Stimulated activated CD4-positive, alpha-beta T cell treated with anti-CD3 and anti-CD28 coated beads, Interleukin-2, amount 100 ng/mL, for 4 hours (primary cell): ENCODE data around the gene C17orf75.
A peak's percentile ranks its signal among the peaks of the same experiment; 100 is the strongest.
"Not testable (repeated sequence)": the region's sequence is repeated elsewhere in the genome, so short reads cannot be mapped to it uniquely, and the experiment has no call there.

Experiments
- DNase-seq: peaks from one replicate; pipeline ENCODE4 v3.0.0-alpha.2; 2020; ENCODE audit warnings: low read depth

The C17orf75 gene, protein sequence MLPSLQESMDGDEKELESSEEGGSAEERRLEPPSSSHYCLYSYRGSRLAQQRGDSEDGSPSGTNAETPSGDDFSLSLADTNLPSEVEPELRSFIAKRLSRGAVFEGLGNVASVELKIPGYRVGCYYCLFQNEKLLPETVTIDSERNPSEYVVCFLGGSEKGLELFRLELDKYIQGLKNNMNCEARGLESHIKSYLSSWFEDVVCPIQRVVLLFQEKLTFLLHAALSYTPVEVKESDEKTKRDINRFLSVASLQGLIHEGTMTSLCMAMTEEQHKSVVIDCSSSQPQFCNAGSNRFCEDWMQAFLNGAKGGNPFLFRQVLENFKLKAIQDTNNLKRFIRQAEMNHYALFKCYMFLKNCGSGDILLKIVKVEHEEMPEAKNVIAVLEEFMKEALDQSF

DNA sequence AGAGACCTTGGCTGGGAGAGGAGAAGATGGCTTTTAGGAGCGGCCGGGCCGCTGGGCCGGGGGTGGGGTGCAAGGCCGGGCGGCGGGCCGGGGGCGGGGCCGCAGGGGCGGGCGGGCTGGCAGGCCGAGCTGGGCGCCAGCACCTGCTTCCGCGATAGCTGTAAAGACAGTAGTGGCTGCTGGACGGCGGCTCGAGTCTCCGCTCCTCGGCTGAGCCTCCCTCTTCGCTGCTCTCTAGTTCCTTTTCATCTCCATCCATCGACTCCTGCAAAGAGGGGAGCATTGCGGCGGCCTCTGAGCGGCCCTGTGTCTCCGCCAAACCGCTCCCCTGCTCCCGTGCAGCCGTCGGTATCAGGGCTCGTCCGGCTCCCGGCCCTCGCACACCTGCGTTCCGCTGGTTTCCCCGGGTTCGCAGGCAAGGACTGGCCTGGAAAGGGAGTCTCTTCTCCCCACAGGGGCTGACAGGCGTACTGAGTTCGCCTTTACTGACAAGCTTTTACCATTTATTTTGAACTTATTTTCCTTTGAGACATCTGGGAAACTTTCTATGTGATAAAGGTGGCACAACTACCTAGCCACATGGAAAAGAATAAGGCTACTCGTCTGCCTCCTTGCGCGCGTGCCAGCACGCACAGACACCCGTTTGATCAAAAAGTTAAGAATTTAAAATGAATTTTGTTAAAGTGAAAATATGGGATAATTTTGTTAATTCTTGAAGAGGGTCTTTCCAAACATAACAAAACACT is at the start of gene C17orf75:
C17orf75 (minus strand) TSS at position 317 of the 746 bp plus-strand sequence; CDS start at position 283, 34 bp downstream.
- DNase-seq: peak; percentile 73

DNA sequence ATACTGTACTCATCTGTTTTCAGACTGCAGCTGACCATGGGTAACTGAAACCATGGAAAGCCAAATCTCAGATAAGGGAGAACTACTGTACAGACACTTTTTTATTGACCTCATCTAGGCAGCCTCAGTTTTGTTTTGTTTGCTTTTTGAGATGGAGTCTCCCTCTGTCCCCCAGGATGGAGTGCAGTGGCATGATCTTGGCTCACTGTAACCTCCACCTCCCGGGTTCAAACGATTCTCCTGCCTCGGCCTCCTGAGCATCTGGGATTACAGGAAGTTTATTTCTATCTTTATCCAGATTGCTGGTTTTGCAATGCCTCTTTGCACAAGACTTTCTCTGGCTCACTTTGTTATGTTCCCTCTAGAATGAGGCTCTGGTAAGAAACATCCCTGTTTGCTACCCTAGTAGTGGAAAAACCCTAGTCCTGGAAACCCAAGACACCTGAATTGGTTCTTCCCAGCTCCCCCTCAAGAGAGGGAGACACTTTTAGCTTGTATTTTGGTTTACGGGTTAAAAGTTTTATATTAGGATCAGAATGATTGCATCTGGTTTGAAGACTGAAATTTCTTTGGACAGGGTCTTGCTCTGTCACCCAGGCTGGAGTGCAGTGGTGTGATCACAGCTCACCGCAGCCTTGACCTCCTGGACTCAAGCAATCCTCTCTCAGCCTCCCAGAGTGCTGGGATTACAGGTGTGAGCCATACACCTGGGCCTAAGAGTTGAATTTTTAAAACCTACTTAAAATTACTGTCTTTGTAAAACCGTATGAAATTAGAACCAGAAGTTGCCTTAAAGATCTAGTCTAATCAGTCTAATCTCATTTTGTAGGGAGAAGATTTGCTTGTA is 46.9 kb upstream of the C17orf75 start:
- DNase-seq: no peak

DNA sequence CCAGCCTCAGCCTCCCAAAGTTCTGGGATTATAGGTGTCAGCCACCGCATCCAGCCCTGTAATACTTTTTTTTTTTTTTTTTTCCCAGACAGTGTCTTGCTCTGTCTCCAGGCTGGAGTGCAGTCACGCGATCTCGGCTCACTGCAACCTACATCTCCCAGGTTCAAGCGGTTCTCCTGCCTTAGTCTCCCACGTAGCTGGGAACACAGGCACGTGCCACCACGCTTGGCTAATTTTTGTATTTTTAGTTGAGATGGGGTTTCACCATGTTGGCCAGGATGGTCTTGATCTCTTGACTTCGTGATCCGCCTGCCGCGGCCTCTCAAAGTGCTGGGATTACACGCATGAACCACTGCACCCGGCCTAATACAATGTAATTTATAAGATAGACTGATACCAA is 46.2 kb upstream of the C17orf75 start:
- not testable (repeated sequence) for DNase-seq

DNA sequence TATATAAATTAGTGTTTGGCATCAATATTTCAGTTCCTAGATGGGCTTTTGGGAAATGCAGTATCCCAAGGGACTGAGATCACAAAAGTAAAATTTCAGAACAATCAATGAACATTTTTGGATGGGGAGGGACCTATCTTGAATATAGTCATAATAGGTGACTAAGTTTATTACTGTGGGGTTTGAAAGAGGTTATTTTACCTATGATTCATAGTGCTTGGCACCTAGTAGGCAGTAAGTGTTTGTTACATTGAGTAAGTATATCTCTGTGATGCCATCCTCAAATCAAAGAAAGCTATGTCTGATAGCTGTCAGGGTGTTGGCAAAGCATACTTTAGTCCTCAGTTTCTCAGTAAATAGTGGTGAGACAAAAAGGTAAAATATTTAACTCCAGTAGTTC is 44.9 kb upstream of the C17orf75 start:
- DNase-seq: no peak

DNA sequence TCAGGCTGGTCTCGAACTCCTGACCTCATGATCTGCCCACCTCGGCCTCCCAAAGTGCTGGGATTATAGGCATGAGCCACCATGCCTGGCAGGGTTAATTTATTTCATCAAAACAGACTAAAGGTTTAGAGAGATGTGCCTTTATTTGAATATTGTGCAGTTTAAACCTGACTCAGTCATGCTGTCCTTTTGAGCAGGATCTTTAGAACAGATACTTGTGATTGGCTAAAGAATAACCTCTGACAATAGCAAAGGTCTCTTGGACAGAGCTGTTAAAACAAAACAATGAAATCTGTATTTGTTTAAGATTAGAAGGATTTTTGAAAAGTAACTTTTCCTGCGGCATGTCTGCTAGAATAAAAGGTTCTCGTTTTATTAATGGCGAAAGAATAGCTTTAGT is 44.0 kb upstream of the C17orf75 start:
- DNase-seq: no peak

DNA sequence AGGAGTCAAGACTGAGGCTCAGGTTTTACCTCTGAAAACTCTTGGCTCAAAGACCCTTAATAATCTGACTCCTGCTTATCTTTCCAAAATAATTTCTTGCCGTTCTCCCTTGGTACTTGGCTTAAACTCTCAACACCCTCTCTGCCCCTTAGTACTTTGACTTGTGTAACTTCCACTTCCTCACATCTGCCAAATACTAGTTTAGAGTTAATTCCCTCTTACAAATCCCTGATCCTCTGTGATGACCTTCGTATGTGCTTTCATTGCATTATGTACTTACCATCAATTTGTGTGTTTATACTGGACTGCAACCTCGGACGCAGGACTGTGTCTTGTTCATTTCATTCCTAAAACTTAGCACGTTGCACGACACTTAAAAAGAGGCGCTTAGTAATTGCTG is 43.1 kb upstream of the C17orf75 start:
- no peak for DNase-seq

DNA sequence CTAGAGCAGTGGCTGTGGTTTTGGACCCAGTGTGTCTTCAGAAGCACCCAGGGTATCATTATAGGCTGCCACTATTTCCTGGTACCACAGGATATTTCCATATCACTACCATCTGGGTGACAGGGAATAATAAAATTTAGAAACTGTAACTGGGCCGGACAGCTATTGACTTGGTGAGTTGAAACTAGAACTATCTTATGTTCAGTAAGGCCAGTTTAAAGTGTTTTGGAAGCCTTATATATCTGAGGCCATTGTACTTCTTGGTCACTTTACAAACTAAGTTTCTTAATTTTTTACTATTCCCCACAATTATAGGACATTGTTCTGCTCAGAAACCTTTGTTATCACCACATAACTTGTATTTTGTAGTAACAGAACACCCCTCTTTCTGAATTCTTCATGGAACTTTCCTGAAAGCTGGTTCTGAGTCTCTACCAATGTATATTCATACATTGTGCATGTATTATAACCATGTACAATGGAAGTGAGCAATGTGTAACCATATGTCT is 42.0 kb upstream of the C17orf75 start:
- DNase-seq: no peak

DNA sequence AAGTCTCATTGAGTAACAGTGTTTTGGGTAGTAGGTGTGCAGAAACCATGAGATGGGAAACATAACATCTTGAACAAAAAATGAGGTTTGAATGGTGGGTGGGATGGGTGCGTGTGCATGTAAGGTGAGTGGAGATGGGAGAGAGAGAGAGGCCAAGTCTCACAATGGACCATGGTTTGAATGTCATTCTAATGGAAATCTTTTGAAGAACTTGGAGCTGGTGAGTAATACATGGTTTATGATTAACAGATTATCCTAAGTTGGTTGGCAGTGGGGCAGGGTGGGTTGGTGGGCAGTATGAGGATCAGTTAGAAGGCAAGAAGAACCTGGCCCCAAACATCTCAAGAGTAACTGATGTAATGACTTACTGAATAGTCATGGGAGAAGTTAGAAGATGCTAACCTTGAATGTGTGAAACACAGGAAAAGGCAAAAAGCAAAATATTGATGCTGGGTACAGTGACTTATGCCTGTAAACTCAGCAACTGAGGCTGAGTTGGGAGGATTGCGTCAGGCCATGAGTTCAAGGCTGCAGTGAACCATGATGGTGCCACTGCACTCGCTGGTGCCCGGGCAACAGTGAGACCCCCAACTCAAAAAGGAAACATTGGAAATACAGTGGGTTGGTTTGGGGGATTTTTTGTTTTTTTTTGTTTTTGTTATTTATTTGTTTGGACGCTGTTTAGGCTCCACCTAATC is 40.7 kb upstream of the C17orf75 start:
- DNase-seq: no peak

DNA sequence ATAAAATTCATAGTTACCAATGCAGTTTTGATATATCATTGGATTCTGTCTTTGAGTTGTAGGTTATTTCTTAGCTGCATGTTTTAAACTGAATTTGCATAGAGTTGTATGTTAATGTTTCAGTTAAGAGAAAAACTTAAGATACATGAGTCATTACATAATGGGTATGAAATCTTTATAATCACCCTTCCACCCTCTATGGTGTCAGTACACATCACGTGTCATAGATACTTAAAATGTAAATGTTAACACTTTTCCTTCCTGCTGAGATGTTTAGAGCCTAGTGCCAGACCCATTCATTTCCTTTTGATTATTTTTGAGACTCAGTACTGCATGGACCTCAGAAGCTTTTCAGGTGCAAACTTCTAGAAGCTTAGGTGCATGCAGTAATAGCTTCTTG is 28.5 kb upstream of the C17orf75 start:
- DNase-seq: no peak

DNA sequence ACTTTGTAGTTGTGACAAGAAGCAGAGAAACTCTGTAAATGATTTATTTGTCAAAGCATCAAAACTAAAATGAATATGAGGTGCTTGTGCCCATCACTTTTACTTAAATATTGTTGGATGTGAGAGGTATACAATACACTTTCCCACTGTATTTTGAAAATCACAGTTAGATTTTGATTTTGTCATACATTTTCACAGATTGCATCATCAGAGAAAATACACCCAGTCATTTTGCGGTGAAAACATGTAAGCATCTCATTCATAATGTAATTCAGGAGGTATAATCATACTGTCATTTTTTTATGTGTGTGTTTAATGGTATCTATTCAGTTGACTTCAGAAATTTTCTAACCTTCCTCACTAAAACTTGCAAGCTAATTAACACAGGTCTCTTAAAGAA is 19.3 kb upstream of the C17orf75 start:
- DNase-seq: no peak

DNA sequence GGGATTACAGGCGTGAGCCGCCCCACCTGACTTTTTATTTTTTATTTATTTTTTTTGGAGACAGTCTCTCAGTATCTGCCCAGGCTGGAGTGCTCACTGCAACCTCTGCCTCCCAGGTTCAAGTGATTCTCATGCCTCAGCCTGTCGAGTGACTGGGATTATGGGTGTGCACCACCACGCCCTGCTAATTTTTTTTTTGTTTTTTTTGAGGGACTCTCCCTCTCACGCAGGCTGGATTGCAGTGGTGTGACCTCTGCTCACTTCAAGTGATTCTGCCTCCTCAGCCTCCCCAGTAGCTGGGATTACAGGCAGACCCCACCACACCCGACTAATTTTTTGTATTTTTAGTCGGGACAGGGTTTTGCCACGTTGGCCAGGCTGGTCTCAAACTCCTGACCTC is 15.6 kb upstream of the C17orf75 start:
- DNase-seq: no peak

DNA sequence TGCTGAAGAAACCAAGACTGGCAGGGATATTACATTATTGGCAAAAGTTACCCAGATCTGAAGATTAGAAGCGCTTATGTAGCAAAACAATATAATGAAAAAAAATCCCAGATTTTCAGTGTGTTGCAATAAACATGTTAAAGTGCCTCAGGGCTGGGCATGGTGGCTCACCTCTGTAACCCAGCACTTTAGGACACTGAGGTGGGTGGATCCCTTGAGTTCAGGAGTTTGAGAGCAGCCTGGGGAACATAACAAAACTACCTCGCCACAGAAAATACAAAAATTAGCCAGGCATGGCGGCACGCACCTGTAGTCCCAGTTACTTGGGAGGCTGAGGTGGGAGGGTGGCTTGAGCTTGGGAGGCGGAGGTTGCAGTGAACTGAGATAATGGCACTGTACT is 14.8 kb upstream of the C17orf75 start:
- no peak for DNase-seq

DNA sequence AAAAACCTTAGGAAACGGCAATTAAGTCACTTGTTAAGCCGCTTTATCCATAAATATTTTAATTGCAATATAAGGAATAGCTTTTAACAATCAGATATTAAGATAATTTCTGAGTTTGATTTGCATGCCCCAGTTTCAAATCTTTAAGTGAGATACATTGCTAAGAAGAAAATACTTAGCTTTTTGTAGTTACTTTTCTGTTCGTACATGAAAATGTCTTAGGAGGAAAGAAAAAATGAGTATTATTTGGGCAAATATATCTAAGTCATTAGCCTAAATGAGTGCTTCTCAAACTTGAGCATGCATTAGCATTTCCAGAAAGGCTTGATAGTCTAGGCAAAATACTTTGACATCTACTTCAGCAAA is 14.4 kb upstream of the C17orf75 start:
- DNase-seq: no peak

DNA sequence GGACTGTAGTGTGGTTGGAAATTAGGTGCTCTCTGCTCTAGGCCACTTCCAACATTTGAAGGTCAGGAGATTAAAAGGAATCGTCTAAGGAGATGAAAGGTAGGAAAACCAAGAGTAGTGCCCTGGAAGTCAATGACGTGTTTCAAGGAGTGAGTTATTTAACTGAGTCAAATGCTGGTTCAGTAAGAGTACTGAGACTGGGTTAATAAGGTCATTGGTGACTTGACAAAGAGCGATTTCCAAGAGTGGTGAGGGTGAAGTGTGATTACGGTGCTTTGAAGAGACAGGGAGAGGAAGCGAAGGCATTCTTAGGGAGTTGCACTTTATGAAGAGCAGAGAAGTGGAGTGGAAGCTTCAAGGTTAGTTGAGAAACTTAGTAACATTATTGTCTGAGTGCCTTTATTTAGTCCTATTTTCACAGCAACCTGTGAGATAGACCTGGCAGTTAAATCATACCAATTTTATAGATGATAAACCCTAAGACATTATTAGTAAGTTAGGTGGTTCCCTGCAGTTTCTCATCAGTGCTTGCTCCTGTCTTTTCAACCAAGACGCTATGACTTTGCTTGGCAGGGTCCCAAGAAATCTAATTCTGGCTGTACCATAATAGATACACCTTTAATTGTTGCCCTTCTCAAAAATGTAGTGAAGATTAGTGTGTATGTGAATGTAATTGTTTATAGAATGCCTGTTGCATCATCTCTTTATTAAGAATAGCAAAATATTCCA is 13.8 kb upstream of the C17orf75 start:
- no peak for DNase-seq

DNA sequence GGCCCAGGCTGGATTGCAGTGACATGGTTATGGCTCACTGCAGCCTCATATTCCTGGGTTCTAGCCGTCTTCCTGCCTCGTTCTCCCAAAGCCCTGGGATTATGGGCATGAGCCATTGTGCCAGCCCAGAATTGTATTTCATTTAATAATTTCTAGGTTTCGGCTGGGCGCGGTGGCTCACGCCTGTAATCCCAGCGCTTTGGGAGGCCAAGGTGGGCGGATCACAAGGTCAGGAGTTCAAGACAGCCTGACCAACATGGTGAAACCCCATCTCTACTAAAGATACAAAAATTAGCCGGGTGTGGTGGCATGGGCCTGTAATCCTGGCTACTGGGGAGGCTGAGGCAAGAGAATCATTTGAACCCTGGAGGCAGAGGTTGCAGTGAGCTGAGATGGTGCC is 10.8 kb upstream of the C17orf75 start:
- DNase-seq: not testable (repeated sequence)

DNA sequence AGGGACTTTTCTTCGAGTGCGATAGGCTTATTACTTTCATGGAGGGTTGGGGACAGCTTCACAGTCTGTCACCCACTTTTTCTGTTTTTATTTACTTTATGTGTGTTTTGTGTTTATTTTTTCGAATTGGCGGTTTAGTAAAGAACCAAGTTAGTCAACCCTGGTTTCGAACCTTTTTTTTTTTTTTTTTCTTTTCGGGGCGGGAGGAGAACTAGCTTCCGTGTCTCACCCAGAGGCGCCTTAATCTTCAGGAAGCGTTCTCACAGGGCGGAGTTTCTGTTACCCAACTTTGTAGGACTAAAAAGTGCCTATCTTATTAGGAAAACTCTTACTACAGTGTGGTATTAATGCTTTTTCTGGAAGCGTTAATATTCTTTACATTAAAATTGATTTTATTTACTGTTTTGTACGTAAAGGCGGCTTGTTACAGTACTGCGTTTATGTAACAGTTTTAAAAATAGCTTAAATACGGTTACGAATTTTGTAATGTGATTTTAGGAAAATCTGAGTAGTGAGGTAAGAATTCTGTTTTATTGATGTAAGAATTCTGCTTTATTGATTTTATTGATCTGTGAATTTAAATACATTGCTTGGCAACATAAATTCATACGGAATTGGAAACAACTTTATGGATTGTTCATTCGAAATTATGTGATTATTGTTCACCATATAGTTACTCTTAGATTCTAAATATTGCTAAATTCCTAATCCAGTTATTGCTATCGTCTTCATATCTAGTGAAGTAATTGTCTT is 8.9 kb upstream of the C17orf75 start:
- DNase-seq: peak; percentile 20

DNA sequence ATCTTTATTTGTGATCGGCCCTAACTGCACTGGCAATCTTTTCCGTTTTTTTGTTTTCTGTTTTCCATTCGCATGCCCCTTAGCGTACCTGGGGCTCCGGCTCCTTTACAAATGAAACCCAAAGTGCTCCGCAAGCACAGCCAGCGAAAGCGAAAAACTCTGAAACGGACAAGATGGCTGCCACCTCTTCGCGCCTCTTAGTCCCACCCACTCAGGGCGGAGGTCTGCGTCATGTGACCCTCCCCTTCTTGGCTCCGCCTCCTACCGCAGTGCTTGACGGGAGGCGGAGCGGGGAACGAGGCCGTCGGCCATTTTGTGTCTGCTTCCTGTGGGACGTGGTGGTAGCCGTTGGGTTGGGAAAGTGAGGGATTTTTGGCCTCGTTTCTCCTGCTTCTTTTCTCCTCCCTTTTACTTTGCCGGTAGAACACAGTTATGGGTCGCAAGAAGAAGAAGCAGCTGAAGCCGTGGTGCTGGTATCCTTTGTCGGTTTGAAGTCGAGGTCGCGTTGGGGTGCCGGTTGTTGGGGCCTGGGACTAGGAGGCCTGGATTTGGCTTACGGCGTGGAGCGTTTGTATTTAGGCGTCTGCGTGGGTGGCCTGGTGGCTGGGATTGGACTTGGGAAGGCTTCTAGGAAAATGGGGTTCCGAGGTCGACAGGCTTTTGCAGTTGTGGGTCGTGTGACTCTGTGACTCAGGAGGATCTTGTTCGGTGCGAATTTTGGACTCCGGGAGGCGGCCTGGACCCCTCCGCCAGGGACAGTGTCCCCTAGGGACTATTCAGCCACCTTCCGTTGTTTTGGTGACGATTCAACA is 8.1 kb upstream of the C17orf75 start, which contains the start of gene ZNF207:
ZNF207 (plus strand) TSS at position 304 of the 812 bp plus-strand sequence; CDS start at position 433, 129 bp downstream.
- peak; percentile 93 for DNase-seq

DNA sequence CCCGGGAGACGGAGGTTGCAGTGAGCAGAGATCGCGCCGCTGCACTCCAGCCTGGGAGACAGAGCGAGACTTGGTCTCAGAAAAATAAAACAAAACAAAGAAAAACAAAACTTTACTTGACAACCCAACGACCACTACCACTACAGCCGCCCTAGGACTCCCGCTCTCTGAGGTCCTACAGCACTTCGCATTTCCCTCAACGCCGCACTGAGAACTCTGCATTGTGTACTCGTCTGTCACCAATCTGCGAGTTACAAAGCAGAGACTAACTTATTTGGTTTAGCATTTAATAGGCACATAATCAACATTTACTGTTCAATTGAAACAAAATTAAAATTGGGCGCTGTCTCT is 7.5 kb upstream of the C17orf75 start:
- no peak for DNase-seq

DNA sequence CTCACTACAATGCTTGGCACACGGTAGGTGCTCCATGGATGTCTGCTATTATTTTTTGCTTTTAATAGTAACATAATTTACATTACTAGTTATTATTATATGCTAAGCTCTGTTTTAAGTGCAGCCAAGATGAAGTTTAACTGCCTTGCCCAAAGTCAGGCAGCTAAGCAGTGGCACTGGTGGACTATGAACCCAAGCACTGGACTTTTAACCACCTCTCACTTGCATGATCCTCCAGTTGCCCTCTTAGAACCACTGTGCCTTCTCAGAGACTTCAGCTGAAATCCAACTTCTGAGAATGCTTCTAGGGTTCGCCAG is 6.5 kb upstream of the C17orf75 start:
- DNase-seq: no peak
